Astrocyte (in vitro differentiated cells and primary cell): ENCODE measurements around the gene PKMYT1.

ENCODE experiments used
- EZH2 ChIP-seq: IDR thresholded peaks from 2 replicates; pipeline ENCODE4 v1.6.1; 2012; ENCODE audit warnings: mild to moderate bottlenecking, low read length, inconsistent platforms; ENCODE audit not compliant: insufficient read depth
- TF ChIP-seq, protein P1 (sequence below): IDR thresholded peaks from 2 replicates; pipeline ENCODE4 v1.5.1; 2011; ENCODE audit warnings: low read depth, mild to moderate bottlenecking, inconsistent platforms, low read length, moderate library complexity; ENCODE audit not compliant: insufficient read depth

DNA sequence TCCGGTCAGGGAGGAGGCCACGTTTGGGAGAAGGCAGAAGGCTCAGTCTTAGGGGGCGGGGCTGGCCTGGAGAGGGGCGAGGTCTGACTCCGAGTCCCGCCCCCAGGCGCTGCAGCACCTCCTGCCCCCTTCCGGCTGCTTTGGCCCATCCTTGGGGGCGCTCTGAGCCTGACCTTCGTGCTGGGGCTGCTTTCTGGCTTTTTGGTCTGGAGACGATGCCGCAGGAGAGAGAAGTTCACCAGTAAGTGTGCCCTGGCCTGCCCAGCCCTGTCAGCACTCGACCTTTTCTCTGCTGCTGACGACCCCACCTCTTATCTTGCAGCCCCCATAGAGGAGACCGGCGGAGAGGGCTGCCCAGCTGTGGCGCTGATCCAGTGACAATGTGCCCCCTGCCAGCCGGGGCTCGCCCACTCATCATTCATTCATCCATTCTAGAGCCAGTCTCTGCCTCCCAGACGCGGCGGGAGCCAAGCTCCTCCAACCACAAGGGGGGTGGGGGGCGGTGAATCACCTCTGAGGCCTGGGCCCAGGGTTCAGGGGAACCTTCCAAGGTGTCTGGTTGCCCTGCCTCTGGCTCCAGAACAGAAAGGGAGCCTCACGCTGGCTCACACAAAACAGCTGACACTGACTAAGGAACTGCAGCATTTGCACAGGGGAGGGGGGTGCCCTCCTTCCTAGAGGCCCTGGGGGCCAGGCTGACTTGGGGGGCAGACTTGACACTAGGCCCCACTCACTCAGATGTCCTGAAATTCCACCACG is 41.4 kb upstream of the PKMYT1 start:
- TF ChIP-seq, protein P1, sequence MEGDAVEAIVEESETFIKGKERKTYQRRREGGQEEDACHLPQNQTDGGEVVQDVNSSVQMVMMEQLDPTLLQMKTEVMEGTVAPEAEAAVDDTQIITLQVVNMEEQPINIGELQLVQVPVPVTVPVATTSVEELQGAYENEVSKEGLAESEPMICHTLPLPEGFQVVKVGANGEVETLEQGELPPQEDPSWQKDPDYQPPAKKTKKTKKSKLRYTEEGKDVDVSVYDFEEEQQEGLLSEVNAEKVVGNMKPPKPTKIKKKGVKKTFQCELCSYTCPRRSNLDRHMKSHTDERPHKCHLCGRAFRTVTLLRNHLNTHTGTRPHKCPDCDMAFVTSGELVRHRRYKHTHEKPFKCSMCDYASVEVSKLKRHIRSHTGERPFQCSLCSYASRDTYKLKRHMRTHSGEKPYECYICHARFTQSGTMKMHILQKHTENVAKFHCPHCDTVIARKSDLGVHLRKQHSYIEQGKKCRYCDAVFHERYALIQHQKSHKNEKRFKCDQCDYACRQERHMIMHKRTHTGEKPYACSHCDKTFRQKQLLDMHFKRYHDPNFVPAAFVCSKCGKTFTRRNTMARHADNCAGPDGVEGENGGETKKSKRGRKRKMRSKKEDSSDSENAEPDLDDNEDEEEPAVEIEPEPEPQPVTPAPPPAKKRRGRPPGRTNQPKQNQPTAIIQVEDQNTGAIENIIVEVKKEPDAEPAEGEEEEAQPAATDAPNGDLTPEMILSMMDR: peak; percentile 7
- no peak for TF ChIP-seq EZH2
